Central memory CD4-positive, alpha-beta T cell (primary cell): ENCODE data around the gene LRRC4B.
A peak's percentile ranks its signal among the peaks of the same experiment; 100 is the strongest.
"Not testable (repeated sequence)": the region's sequence is repeated elsewhere in the genome, so short reads cannot be mapped to it uniquely, and the experiment has no call there.

Experiments
- DNase-seq: peaks from one replicate; pipeline ENCODE4 v3.0.0; 2022
- total RNA-seq, 3 experiments: gene quantifications; one replicate each; lab custom pipeline; 2026; lab: John Stamatoyannopoulos, UW

The LRRC4B gene, protein sequence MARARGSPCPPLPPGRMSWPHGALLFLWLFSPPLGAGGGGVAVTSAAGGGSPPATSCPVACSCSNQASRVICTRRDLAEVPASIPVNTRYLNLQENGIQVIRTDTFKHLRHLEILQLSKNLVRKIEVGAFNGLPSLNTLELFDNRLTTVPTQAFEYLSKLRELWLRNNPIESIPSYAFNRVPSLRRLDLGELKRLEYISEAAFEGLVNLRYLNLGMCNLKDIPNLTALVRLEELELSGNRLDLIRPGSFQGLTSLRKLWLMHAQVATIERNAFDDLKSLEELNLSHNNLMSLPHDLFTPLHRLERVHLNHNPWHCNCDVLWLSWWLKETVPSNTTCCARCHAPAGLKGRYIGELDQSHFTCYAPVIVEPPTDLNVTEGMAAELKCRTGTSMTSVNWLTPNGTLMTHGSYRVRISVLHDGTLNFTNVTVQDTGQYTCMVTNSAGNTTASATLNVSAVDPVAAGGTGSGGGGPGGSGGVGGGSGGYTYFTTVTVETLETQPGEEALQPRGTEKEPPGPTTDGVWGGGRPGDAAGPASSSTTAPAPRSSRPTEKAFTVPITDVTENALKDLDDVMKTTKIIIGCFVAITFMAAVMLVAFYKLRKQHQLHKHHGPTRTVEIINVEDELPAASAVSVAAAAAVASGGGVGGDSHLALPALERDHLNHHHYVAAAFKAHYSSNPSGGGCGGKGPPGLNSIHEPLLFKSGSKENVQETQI
- total RNA-seq: 0 to 0.11 (median 0) reads per million in 3 experiments

GRCh38 chr19:50567882-50568727 lies at the start of gene LRRC4B:
Gene LRRC4B, minus strand, starts transcription at chr19:50568435. Its CDS starts 19,597 bp downstream, at chr19:50548838.
- DNase-seq: no peak

DNA sequence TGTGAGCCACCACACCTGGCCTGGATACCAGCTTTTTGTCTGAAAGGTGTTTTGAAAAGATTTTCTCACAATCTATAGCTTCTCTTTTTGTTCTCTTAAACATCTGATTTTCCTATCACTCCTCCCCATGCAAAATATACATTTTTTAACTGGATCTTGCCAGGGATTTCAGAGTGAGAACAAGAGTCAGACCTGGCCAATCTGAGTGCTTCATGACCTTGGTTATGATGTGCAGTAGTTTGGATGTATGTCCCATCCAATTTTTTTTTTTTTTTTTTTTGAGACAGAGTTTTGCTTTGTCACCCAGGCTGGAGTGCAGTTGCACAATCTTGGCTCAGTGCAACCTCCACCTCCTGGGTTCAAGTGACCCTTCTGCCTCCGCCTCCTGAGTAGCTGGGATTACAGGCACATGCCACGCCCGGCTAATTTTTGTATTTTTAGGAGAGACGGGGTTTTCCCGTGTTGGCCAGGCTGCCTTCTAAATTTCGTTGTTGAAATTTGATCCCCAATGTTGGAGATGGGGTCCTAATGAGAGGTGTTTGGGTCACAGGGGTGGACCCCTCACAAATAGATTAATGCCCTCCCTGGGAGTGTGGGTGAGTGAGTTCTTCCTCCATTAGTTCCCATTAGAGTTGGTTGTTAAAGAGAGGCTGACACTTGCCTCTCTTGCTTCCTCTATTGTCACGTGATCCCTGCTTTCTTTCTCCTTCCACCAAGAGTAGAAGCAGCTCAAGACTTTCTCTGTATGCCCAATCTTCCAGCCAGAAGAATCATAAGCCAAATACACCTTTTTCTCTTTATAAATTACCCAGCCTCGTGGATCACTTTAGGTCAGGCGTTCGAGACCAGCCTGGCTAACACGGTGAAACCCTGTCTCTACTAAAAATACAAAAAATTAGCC lies 44.5 kb upstream of the LRRC4B start:
- not testable (repeated sequence) for DNase-seq

GRCh38 chr19:50607874-50608785 lies 39.9 kb upstream of the LRRC4B start:
- peak; percentile 56 for DNase-seq

DNA sequence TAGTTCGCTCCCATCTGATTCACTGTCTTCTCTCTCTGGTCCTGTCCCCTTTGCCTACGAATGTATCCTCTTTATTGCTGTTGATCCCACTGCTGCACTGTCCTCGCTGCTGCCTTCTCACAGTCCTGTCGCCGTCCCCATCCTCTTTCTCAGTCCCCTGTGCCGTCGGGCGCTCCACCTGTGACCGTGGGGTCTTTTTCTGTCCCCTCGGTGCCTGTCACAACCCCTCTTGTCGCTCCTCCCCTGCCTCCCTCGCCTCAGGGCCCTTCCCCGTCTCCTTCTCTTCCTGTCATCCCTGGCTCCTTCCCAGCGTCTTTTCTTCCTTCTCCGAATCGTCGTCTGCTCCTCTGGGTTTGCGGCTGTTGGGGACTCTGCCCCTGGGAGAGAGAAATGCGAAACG lies 39.2 kb upstream of the LRRC4B start:
- no peak for DNase-seq

DNA sequence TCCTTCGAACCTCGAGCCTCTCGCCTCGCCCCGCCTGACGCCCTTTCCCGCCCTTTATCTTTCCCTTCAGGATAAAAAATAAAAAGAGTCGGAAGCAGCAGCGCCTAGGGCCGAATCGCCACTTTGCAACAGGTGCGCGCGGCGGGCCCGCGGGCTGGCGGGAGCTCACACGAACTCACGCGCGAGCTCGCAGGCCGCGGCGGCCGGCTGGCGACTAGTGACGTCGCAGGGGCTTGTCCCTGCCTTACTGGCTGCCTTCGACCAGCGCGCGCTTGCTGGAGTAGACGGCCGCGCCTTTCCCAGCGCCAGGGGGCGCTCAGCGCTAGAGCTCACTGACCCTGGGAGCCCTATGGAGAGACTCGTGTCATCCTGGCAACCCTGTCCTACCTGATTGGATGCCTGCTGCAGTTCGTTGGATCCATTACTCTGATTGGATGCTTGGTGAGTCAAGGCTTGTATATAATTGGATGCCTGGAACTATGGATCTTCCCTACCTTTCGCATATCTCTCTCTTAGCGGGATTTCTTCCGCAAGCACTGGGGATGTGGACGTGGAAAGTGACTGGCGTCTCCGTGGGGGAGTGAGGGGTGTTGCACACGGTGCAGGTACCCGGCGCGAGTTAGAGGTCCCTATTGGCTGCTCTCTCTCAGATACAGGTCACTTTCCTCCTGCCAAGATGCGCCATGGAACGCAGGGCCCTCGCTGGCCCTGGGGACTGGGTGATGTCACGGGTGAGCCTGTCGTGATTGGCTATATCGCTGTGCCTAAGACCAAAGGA lies 38.0 kb upstream of the LRRC4B start:
- DNase-seq: not testable (repeated sequence)

DNA sequence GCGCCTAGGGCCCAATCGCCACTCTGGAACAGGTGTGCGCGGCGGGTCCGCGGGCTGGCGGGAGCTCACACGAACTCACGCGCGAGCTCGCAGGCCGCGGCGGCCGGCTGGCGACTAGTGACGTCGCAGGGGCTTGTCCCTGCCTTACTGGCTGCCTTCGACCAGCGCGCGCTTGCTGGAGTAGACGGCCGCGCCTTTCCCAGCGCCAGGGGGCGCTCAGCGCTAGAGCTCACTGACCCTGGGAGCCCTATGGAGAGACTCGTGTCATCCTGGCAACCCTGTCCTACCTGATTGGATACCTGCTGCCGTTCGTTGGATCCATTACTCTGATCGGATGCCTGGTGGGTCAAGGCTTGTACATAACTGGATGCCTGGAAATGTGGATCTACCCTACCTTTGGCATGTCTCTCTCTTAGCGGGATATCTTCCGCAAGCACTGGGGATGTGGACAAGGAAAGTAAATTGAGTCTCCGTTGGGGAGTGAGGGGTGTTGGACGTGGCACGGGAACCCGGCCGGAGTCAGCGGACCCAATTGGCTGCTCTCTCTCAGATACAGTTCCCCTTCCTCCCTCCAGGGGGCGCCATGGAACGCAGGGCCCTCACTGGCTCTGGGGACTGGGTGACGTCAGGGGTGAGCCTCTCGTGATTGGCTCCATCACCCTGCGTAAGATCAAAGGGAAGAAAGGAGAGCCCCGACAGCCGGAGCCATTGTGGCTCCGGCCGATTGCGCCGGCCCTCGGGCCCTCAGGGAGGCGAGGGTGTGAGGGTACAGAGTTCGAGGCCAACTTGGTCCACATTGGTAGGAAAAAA lies 36.2 kb upstream of the LRRC4B start:
- DNase-seq: not testable (repeated sequence)

- DNase-seq: no peak
Observed at GRCh38 chr19:50602935-50603334, 34.7 kb upstream of the LRRC4B start.

DNA sequence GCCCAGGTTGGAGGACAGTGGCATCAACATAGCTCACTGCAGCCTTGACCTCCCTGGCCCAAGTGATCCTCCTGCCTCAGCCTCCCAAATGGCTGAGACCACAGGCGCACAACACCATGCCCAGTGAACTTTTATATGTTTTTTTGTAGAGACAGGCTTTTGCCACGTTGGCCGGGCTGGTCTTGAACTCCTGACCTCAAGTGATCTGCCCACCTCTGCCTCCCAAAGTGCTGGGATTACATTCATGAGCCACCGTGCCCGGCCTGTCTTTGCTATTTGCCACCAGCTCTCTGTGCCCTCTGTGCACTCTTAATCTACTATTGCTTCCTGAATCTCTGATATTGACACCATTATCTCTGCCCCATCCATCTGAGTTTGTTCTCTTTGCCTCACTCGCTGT lies 34.3 kb upstream of the LRRC4B start:
- DNase-seq: no peak

DNA sequence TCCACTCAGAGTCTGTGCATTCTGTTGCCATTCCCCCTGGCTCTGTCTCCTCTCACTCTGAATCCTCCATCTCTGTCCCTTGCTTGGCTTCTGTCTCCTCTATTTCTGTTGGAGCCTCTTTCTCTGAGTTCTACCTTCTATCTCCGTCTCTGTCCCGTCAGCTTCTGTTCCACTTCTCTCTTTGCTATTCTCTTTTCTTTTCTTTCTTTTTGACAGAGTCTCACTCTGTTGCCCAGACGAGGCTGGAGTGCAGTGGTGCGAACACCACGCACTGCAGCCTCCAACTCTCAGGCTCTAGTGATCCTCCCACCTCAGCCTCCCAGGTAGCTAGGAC lies 33.8 kb upstream of the LRRC4B start:
- DNase-seq: no peak

DNA sequence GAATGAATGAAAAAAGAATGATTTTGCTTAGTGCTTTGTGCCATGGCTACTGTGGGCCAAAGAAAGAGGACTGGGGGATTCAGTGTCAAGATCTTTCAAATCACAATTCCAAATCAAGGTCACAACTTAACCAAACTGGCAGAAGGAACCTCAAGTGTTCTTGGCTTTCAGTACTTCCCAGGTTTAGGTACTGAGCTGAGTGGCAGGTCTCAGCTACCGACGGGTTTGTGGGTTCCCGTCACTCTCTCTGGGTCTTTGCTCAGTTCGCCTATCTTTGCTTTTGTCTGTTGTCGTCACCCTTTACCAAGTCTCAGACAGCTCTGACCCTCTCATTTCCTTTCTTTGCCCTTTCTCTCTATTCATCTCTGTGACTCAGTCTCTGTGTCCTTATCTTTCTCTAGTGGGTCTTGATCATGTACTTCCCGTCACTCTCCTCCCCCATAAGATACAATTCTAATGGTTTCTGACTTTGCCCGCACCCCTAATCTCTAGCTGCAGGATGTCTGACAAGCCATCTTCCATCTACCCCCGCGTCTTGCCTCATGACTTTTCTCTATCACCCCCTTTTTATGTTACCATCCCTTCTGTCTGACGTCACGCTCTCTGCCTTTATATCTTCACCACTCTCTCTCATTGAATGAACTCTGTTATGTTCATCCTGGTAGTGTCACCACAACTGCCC lies 33.3 kb upstream of the LRRC4B start:
- DNase-seq: no peak

DNA sequence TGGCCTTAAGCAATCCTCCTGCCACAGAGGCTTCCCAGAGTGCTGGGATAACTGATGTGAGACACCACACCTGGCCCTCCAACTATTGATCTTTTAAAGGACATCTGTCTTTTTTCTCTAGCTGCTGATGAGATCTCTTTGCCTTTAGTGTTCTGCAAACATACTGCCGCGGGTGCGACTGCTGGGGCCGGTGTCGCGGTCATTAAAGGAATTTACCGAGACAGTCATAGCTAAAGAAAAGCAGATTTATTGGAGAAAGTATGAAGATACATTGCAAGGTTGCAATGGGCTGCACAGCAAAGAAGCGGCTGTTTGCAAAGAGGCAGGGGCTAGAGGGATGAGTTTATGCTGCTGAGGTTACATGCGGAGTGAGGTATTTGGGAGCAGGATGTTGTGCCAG lies 31.2 kb upstream of the LRRC4B start:
- no peak for DNase-seq

GRCh38 chr19:50590191-50590590 lies 22.0 kb upstream of the LRRC4B start:
- DNase-seq: no peak

- not testable (repeated sequence) for DNase-seq
Observed at GRCh38 chr19:50581795-50582660, 13.8 kb upstream of the LRRC4B start.

GRCh38 chr19:50580970-50581634 lies 12.9 kb upstream of the LRRC4B start:
- no peak for DNase-seq

DNA sequence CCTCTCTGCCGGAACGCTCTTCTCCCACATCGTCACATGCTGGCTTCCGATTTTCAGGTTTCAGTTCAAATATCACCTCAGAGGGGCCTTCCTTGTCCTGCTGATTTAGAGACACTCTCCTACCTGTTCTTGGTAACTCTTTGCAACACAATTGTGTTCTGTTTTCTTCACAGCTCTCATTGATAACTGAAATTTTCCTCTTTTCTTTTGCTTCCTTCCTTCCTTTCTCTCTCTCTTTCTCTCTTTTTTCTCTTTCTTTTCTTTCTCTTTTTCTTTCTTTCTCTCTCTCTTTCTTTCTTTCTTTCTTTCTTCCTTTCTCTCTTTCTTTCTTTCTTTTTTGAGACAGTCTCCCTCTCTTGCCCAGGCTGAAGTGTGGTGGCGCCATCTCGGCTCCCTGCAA lies 12.0 kb upstream of the LRRC4B start:
- no peak for DNase-seq

GRCh38 chr19:50576769-50577168 lies 8.5 kb upstream of the LRRC4B start:
- not testable (repeated sequence) for DNase-seq
